ENCODE measurements around the gene OR8B8. TPM values are rescaled to one million over a fixed set of nuclear protein-coding genes. Genes with fewer than 3 reads are reported as not detected.
"Not testable (repeated sequence)": the region's sequence is repeated elsewhere in the genome, so short reads cannot be mapped to it uniquely, and the experiment has no call there.

The OR8B8 gene
- total and polyA plus RNA-seq, 7 donors, result not detected

GRCh38 chr11:124463990-124464389 lies 18.5 kb upstream of the OR8B8 start:
- ATAC-seq (no peak), DNase-seq (no peak)
- no peaks in the 10 kb centered on the region for H3K27me3 ChIP-seq (ENCODE audit: insufficient read depth in 3 of 3, low read length in 2 of 3)
- no peak overlapping the region for H3K4me3 ChIP-seq
- H3K27ac ChIP-seq, result no peak overlapping the region
- intact Hi-C loops (cut with DNase I), result no loop called here
- TF ChIP-seq CTCF (IDR thresholded peaks at IDR 0.05), result no peak
- H3K4me1 ChIP-seq, result no peaks in the 10 kb centered on the region
- no peaks in the 10 kb centered on the region for H3K36me3 ChIP-seq (ENCODE audit: insufficient read depth in 1 of 2, low read depth in 1 of 2)
- H3K9me3 ChIP-seq, result no peaks in the 10 kb centered on the region
- WGBS, 3 donors, result 67 to 71% (median 68%) methylated on average over 5 of the region's 5 CpGs

- no peaks in the 10 kb centered on the region for H3K27me3 ChIP-seq (ENCODE audit: insufficient read depth in 3 of 3, low read length in 2 of 3)
- no peaks in the 10 kb centered on the region for H3K36me3 ChIP-seq (ENCODE audit: insufficient read depth in 1 of 2, low read depth in 1 of 2)
- no peaks in the 10 kb centered on the region for H3K9me3 ChIP-seq
- no peak overlapping the region for H3K4me3 ChIP-seq
- WGBS, 3 donors, result 39 to 55% (median 42%) methylated on average over 3 of the region's 3 CpGs
- no peak overlapping the region for H3K27ac ChIP-seq
- ATAC-seq (no peak), DNase-seq (no peak)
- intact Hi-C loops (cut with DNase I), result no loop called here
- no peaks in the 10 kb centered on the region for H3K4me1 ChIP-seq
- TF ChIP-seq CTCF (IDR thresholded peaks at IDR 0.05), result no peak
Observed at GRCh38 chr11:124463324-124463723, 17.8 kb upstream of the OR8B8 start.

DNA sequence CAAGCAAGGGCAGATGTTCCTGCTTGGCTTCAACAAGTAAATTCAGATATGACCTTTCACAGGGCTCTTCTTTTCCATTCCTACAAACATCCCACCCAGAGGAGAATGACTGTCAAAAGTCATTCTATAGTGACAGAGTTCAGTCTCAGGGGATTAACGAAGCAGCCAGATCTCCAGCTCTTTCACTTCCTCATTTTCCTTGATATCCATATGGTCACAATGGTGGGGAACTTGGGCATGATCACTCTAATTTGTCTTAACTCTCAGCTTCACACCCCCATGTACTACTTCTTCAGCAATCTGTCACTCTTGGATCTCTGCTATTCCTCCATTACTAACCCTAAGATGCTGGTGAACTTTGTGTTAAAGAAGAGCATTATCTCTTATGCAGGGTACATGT lies 15.0 kb upstream of the OR8B8 start:
- no peak for DNase-seq
- H3K9me3 ChIP-seq, result no peaks in the 10 kb centered on the region

DNA sequence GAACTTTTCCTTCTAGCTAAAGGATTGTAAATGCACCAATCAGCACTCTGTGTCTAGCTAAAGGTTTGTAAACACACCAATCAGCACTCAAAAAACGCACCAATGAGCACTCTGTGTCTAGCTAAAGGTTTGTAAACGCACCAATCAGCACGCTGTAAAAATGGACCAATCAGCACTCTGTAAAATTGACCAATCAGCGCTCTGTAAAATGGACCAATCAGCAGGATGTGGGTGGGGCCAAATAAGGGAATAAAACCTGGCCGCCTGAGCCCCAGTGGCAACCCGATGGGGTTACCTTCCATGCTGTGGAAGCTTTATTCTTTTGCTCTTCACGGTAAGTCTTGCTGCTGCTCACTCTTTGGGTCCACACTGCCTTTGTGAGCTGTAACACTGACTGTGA lies 13.9 kb upstream of the OR8B8 start:
- H3K4me1 ChIP-seq; H3K36me3 ChIP-seq (ENCODE audit: insufficient read depth in 1 of 2, low read depth in 1 of 2); H3K9me3 ChIP-seq; ATAC-seq; H3K4me3 ChIP-seq; H3K27me3 ChIP-seq (ENCODE audit: insufficient read depth in 3 of 3, low read length in 2 of 3); DNase-seq; intact Hi-C loops (cut with DNase I); H3K27ac ChIP-seq: not testable (repeated sequence)
- 86 to 95% (median 90%) methylated on average over 7 of the region's 7 CpGs for whole genome bisulfite sequencing, 3 donors

More for the DNA sequence above, 15.0 kb upstream of the OR8B8 start:
- intact Hi-C loops (cut with DNase I), result no loop called here
- H3K4me3 ChIP-seq, result no peak overlapping the region
- no peaks in the 10 kb centered on the region for H3K27me3 ChIP-seq (ENCODE audit: insufficient read depth in 3 of 3, low read length in 2 of 3)
- no peaks in the 10 kb centered on the region for H3K36me3 ChIP-seq (ENCODE audit: insufficient read depth in 1 of 2, low read depth in 1 of 2)
- H3K27ac ChIP-seq, result no peak overlapping the region
- 75 to 82% (median 80%) methylated on average over 1 of the region's 1 CpG for WGBS, 3 donors
- no peak for ATAC-seq
- TF ChIP-seq CTCF (IDR thresholded peaks at IDR 0.05), result no peak
- no peaks in the 10 kb centered on the region for H3K4me1 ChIP-seq

DNA sequence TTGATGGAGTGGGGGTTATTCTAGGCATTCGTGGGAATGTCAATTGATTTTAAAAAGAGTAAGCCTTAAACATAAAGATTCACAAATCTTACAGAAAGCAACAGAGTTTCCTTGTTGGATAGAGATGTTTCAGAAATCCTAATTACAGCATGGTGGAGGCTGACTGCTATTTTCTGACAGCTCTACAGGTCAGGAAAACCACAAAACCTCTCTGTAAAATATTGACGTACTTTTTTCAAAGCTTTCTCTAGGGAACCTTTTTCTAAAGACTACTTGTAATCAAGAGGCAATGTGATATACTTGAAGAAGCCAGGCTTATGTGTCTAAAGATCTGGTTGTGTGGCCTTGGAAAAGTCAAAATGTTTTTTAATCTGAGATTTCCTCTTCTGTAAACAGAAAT lies 9.1 kb upstream of the OR8B8 start:
- TF ChIP-seq CTCF (IDR thresholded peaks at IDR 0.05), result no peak
- Histone ChIP-seq H3K36me3 (ENCODE audit: insufficient read depth in 1 of 2, low read depth in 1 of 2) (no peaks in the 10 kb centered on the region), H3K4me1 (no peaks in the 10 kb centered on the region), H3K27ac (no peak overlapping the region), H3K9me3 (peaks cover 5% of the 10 kb centered on the region), H3K27me3 (ENCODE audit: insufficient read depth in 3 of 3, low read length in 2 of 3) (no peaks in the 10 kb centered on the region), H3K4me3 (no peak overlapping the region)
- intact Hi-C loops (cut with DNase I), result no loop called here
- ATAC-seq, result no peak
- 28 to 59% (median 37%) methylated on average over 2 of the region's 2 CpGs for WGBS, 3 donors
- DNase-seq, result no peak

Data from psoas muscle (tissue), 8 donors.